ENCODE results near the gene HMMR.

Gene HMMR

GRCh38 chr5:163475411-163475810 is 15.0 kb downstream of the HMMR start:
- H3K4me3 ChIP-seq (ENCODE audit: low read depth, low read length): no peak overlapping the region

GRCh38 chr5:163478126-163478981 is 17.9 kb downstream of the HMMR start:
- TF ChIP-seq CTCF (IDR thresholded peaks at IDR 0.05; ENCODE audit: insufficient read depth, low read depth, low read length, missing control alignments): no peak
- no peak for DNase-seq (ENCODE audit: low read depth)
- no peak overlapping the region for H3K4me3 ChIP-seq (ENCODE audit: low read depth, low read length)

More at GRCh38 chr5:163475411-163475810, 15.0 kb downstream of the HMMR start:
- no peak for TF ChIP-seq CTCF (IDR thresholded peaks at IDR 0.05; ENCODE audit: insufficient read depth, low read depth, low read length, missing control alignments)
- DNase-seq (ENCODE audit: low read depth): no peak

GRCh38 chr5:163478982-163479271 is 18.5 kb downstream of the HMMR start:
- no peak for DNase-seq (ENCODE audit: low read depth)
- TF ChIP-seq CTCF (IDR thresholded peaks at IDR 0.05; ENCODE audit: insufficient read depth, low read depth, low read length, missing control alignments): no peak
- H3K4me3 ChIP-seq (ENCODE audit: low read depth, low read length): no peak overlapping the region

GRCh38 chr5:163489055-163489744 is 28.8 kb downstream of the HMMR start:
- DNase-seq (ENCODE audit: low read depth): no peak
- H3K4me3 ChIP-seq (ENCODE audit: low read depth, low read length): no peak overlapping the region
- no peak for TF ChIP-seq CTCF (IDR thresholded peaks at IDR 0.05; ENCODE audit: insufficient read depth, low read depth, low read length, missing control alignments)

- H3K4me3 ChIP-seq (ENCODE audit: low read depth, low read length): no peak overlapping the region
- no peak for DNase-seq (ENCODE audit: low read depth)
- TF ChIP-seq CTCF (IDR thresholded peaks at IDR 0.05; ENCODE audit: insufficient read depth, low read depth, low read length, missing control alignments): no peak
Measured at GRCh38 chr5:163489745-163490075, 29.3 kb downstream of the HMMR start.

GRCh38 chr5:163496286-163496685 is 35.9 kb downstream of the HMMR start:
- TF ChIP-seq CTCF (IDR thresholded peaks at IDR 0.05; ENCODE audit: insufficient read depth, low read depth, low read length, missing control alignments): no peak
- no peak overlapping the region for H3K4me3 ChIP-seq (ENCODE audit: low read depth, low read length)
- DNase-seq (ENCODE audit: low read depth): no peak
